GM21528 (cell line): Measurements from ENCODE around the gene TSPAN5.
A peak's percentile ranks its signal among the peaks of the same experiment; 100 is the strongest.
"Not testable (repeated sequence)": the region's sequence is repeated elsewhere in the genome, so short reads cannot be mapped to it uniquely, and the experiment has no call there.

ENCODE experiments used
- ATAC-seq: cut with Tn5 transposase; IDR thresholded peaks from one replicate; pipeline ENCODE4 v1.9.1; 2021; ENCODE audit warnings: mild to moderate bottlenecking, moderate library complexity; ENCODE audit not compliant: unreplicated experiment, low FRiP score

The TSPAN5 gene

GRCh38 chr4:98658287-98659105, at the start of gene TSPAN5:
Gene TSPAN5, minus strand, starts transcription at chr4:98658611.
- ATAC-seq, result peak; percentile 78

GRCh38 chr4:98706935-98707334, 48.5 kb upstream of the TSPAN5 start:
- no peak for ATAC-seq

- no peak for ATAC-seq
Measured at GRCh38 chr4:98706200-98706813, 47.9 kb upstream of the TSPAN5 start.

- not testable (repeated sequence) for ATAC-seq
Measured at GRCh38 chr4:98705586-98705985, 47.2 kb upstream of the TSPAN5 start.

GRCh38 chr4:98700656-98701055, 42.2 kb upstream of the TSPAN5 start:
- ATAC-seq, result no peak

GRCh38 chr4:98694076-98694475, 35.7 kb upstream of the TSPAN5 start:
- ATAC-seq, result no peak

- ATAC-seq, result no peak
Measured at GRCh38 chr4:98692411-98692810, 34.0 kb upstream of the TSPAN5 start.

GRCh38 chr4:98691588-98691987, 33.2 kb upstream of the TSPAN5 start:
- ATAC-seq, result no peak

- ATAC-seq, result no peak
Measured at GRCh38 chr4:98689507-98690174, 31.2 kb upstream of the TSPAN5 start.

GRCh38 chr4:98688411-98689290, 30.2 kb upstream of the TSPAN5 start:
- ATAC-seq, result no peak

GRCh38 chr4:98687876-98688275, 29.5 kb upstream of the TSPAN5 start:
- ATAC-seq, result no peak

GRCh38 chr4:98686847-98687246, 28.4 kb upstream of the TSPAN5 start:
- no peak for ATAC-seq

- ATAC-seq, result no peak
Measured at GRCh38 chr4:98686043-98686707, 27.8 kb upstream of the TSPAN5 start.

- ATAC-seq, result no peak
Measured at GRCh38 chr4:98685225-98686042, 27.0 kb upstream of the TSPAN5 start.

GRCh38 chr4:98682719-98683118, 24.3 kb upstream of the TSPAN5 start:
- ATAC-seq, result no peak

- no peak for ATAC-seq
Measured at GRCh38 chr4:98680806-98681205, 22.4 kb upstream of the TSPAN5 start.

GRCh38 chr4:98679738-98680137, 21.3 kb upstream of the TSPAN5 start:
- ATAC-seq, result no peak

- ATAC-seq, result no peak
Measured at GRCh38 chr4:98677799-98678198, 19.4 kb upstream of the TSPAN5 start.
